ENCODE data around the gene LCLAT1. TPM values are rescaled to one million over a fixed set of nuclear protein-coding genes. Genes with fewer than 3 reads are reported as not detected.
A peak's percentile ranks its signal among the peaks of the same experiment; 100 is the strongest.

Gene LCLAT1
- polyA plus RNA-seq, 2 of the 4 experiments (the other 2 are of a cell fraction), result 19.5 to 71.0 TPM

GRCh38 chr2:30436859-30437435 is 10.1 kb upstream of the LCLAT1 start:
- CTCF ChIA-PET, result interaction anchor here (1.1 to 1.9 kb wide), 2 partner anchors 216 to 275 kb away, joined by 3 to 5 read pairs; no protein-coding TSS in a partner anchor

GRCh38 chr2:30437809-30438548 is 9.1 kb upstream of the LCLAT1 start:
- DNase-seq (ENCODE audit: low read depth in 1 of 2, low spot score in 1 of 2) (no peak), ATAC-seq (no peak), FAIRE-seq (no peak)
- TF ChIP-seq MAFK (IDR thresholded peaks at IDR 0.05; ENCODE audit: partially characterized antibody) (peak; percentile 44), PHF8 (IDR thresholded peaks at IDR 0.05; ENCODE audit: borderline replicate concordance, low read depth) (no peak), POLR2AphosphoS2 (conservative IDR thresholded peaks at IDR 0.05; ENCODE audit: low read length) (no peak)
- 60% methylated on average over 4 of the region's 4 CpGs for whole genome bisulfite sequencing (ENCODE audit: missing lambda C conversion rate)
- no peak overlapping the region for H3K4me3 ChIP-seq
- no peak overlapping the region for H3K4me2 ChIP-seq
- ChIA-PET POLR2A (no interaction called here), CTCF (interaction anchor here (1.0 to 1.9 kb wide), 4 partner anchors 8 to 274 kb away, joined by 3 to 5 read pairs (median 3); no protein-coding TSS in a partner anchor)
- H3K27ac ChIP-seq, result no peak overlapping the region
- no peaks in the 10 kb centered on the region for H3K4me1 ChIP-seq
- no peaks in the 10 kb centered on the region for H3K9me3 ChIP-seq

More at GRCh38 chr2:30436859-30437435, 10.1 kb upstream of the LCLAT1 start:
- POLR2A ChIA-PET, result no interaction called here
- Histone ChIP-seq H3K9me3 (no peaks in the 10 kb centered on the region), H3K4me3 (no peak overlapping the region), H3K4me2 (no peak overlapping the region), H3K4me1 (0 out of 3 replicates have a peak, but pooled peaks cover 4% of the 10 kb centered on the region), H3K27ac (no peak overlapping the region)
- no peak for DNase-seq (ENCODE audit: low read depth in 1 of 2, low spot score in 1 of 2)
- ATAC-seq, result no peak
- no peak for TF ChIP-seq EP300 (IDR thresholded peaks at IDR 0.05)
- no peak for TF ChIP-seq JUN (IDR thresholded peaks at IDR 0.05)
- TF ChIP-seq ESRRA (IDR thresholded peaks at IDR 0.05; ENCODE audit: borderline replicate concordance, low read length), result no peak
- TF ChIP-seq CHD2 (IDR thresholded peaks at IDR 0.05; ENCODE audit: low read length, partially characterized antibody), result no peak
- TF ChIP-seq PHF8 (IDR thresholded peaks at IDR 0.05; ENCODE audit: borderline replicate concordance, low read depth), result no peak
- no peak for TF ChIP-seq RFX5 (IDR thresholded peaks at IDR 0.05)
- no peak for TF ChIP-seq HES2 (IDR thresholded peaks at IDR 0.05)
- TF ChIP-seq ZFP36 (IDR thresholded peaks at IDR 0.05; ENCODE audit: borderline replicate concordance, partially characterized antibody), result no peak
- no peak for TF ChIP-seq HOXA7 (CRISPR knock-in tag; IDR thresholded peaks at IDR 0.05)
- TF ChIP-seq SMC3 (IDR thresholded peaks at IDR 0.05), result no peak
- FAIRE-seq, result no peak
- WGBS (ENCODE audit: missing lambda C conversion rate), result 89% methylated on average over 1 of the region's 1 CpG

GRCh38 chr2:30439296-30439695 is 7.8 kb upstream of the LCLAT1 start:
- ChIA-PET POLR2A (no interaction called here), CTCF (no interaction called here)
- ATAC-seq, result no peak
- 99% methylated on average over 3 of the region's 3 CpGs for WGBS (ENCODE audit: missing lambda C conversion rate)
- TF ChIP-seq ZFP36 (IDR thresholded peaks at IDR 0.05; ENCODE audit: borderline replicate concordance, partially characterized antibody), result no peak
- no peak for TF ChIP-seq MYC (IDR thresholded peaks at IDR 0.05; ENCODE audit: borderline replicate concordance, low read length)
- no peak for TF ChIP-seq FOSL2 (IDR thresholded peaks at IDR 0.05)
- no peak for TF ChIP-seq FOSL2 (CRISPR knock-in tag; IDR thresholded peaks at IDR 0.05)
- no peak for TF ChIP-seq HOXA7 (CRISPR knock-in tag; IDR thresholded peaks at IDR 0.05)
- no peak for TF ChIP-seq ZSCAN20 (CRISPR knock-in tag; IDR thresholded peaks at IDR 0.05)
- H3K4me1 ChIP-seq, result no peaks in the 10 kb centered on the region
- no peak for DNase-seq (ENCODE audit: low read depth in 1 of 2, low spot score in 1 of 2)
- H3K4me3 ChIP-seq, result no peak overlapping the region
- no peaks in the 10 kb centered on the region for H3K9me3 ChIP-seq
- H3K4me2 ChIP-seq, result no peak overlapping the region
- FAIRE-seq, result no peak
- H3K27ac ChIP-seq, result no peak overlapping the region

- no peak for TF ChIP-seq FOSB (CRISPR knock-in tag; IDR thresholded peaks at IDR 0.05)
- TF ChIP-seq ZNF302 (CRISPR knock-in tag; IDR thresholded peaks at IDR 0.05), result no peak
- no peak for TF ChIP-seq CEBPB (IDR thresholded peaks at IDR 0.05)
- TF ChIP-seq EP300 (IDR thresholded peaks at IDR 0.05), result no peak
- TF ChIP-seq SREBF2 (IDR thresholded peaks at IDR 0.05), result no peak
- TF ChIP-seq HEYL (CRISPR knock-in tag; IDR thresholded peaks at IDR 0.05), result no peak
- TF ChIP-seq NR3C1 (IDR thresholded peaks at IDR 0.05), result no peak
- TF ChIP-seq REST (IDR thresholded peaks at IDR 0.05), result no peak
- TF ChIP-seq MAX (IDR thresholded peaks at IDR 0.05), result no peak
- TF ChIP-seq GATA3 (IDR thresholded peaks at IDR 0.05; ENCODE audit: borderline replicate concordance), result no peak
- no peak for TF ChIP-seq FOSL2 (IDR thresholded peaks at IDR 0.05)
- TF ChIP-seq FOSL2 (CRISPR knock-in tag; IDR thresholded peaks at IDR 0.05), result no peak
- no peak for TF ChIP-seq ZFP36 (IDR thresholded peaks at IDR 0.05; ENCODE audit: borderline replicate concordance, partially characterized antibody)
- POLR2A ChIA-PET, result no interaction called here
- no peaks in the 10 kb centered on the region for H3K9me3 ChIP-seq
- no peak for DNase-seq (ENCODE audit: low read depth in 1 of 2, low spot score in 1 of 2)
- WGBS (ENCODE audit: missing lambda C conversion rate), result 85% methylated on average over 5 of the region's 5 CpGs
- FAIRE-seq, result no peak
- ATAC-seq, result no peak
- H3K4me1 ChIP-seq, result no peaks in the 10 kb centered on the region
- no peak overlapping the region for H3K4me2 ChIP-seq
- H3K27ac ChIP-seq, result no peak overlapping the region
- CTCF ChIA-PET, result interaction anchor here (1.2 kb wide), 1 partner anchor 8 kb away, joined by 4 read pairs; no protein-coding TSS in a partner anchor
- H3K4me3 ChIP-seq, result no peak overlapping the region
Measured at GRCh38 chr2:30439879-30440278, 7.2 kb upstream of the LCLAT1 start.
